A549 treated with dexamethasone at 1 μM for 4 hours (cell line): ENCODE data around the gene ZNF658. TPM values are rescaled to one million over a fixed set of nuclear protein-coding genes. Genes with fewer than 3 reads are reported as not detected.

Experiments
- total RNA-seq: library from RNA; stranded (reverse); fragments of 200-300 nt; extraction: Qiagen RNA extraction; gene quantifications from 5 replicates; pipeline ENCODE4 v1.2.3, GENCODE V29; 2022

The ZNF658 gene
- 1.7 to 2.2 TPM (median 1.9 TPM) in 5 replicates for total RNA-seq

GRCh38 chr9:66900490-66901131 is at the start of gene ZNF658:
Gene ZNF658, plus strand, starts transcription at chr9:66900725. Its CDS starts 2,837 bp downstream, at chr9:66903562.

Other genes with a start within 250 kb of the ZNF658 start
- not detected in 5 replicates for gene SPATA31A3, start 91.8 kb downstream of the ZNF658 start, total RNA-seq